Activated naive CD4-positive, alpha-beta T cell treated with anti-CD3 and anti-CD28 coated beads for 36 hours (primary cell): ENCODE results near the gene TDRKH. TPM values are rescaled to one million over a fixed set of nuclear protein-coding genes. Genes with fewer than 3 reads are reported as not detected.

Experiments
- CTCF ChIA-PET: fragments of 350-600 bp; sonication (Branson Sonifier 250); formaldehyde crosslinking; loops from one replicate; lab custom pipeline; 2021; ENCODE audit warnings: antibody characterized with exemption; lab: Charles Lee
- DNase-seq: peaks from one replicate; pipeline ENCODE4 v3.0.0-alpha.2; 2020
- H3K27ac Mint-ChIP-seq: one replicate; pipeline ENCODE4 v1.8.0; 2021; ENCODE audit warnings: mild to moderate bottlenecking, mixed read lengths
- H3K27me3 Mint-ChIP-seq: one replicate; pipeline ENCODE4 v1.8.0; 2021; ENCODE audit warnings: low read depth, mixed read lengths
- H3K36me3 Mint-ChIP-seq: one replicate; pipeline ENCODE4 v1.8.0; 2021; ENCODE audit warnings: low read depth, mixed read lengths
- H3K4me1 Mint-ChIP-seq: one replicate; pipeline ENCODE4 v1.8.0; 2021; ENCODE audit warnings: low read depth, mixed read lengths
- H3K4me3 Mint-ChIP-seq: one replicate; pipeline ENCODE4 v1.8.0; 2021; ENCODE audit warnings: mild to moderate bottlenecking, moderate library complexity, mixed read lengths
- H3K9me3 Mint-ChIP-seq: one replicate; pipeline ENCODE4 v1.8.0; 2021; ENCODE audit warnings: mixed read lengths
- intact Hi-C: fragments of 100-400 bp; cut with micrococcal nuclease; formaldehyde crosslinking; loops from one replicate; pipeline ENCODE4 v1.15.1; 2023
- total RNA-seq, 2 experiments: library from RNA; stranded (reverse); gene quantifications; one replicate each; pipeline ENCODE4 v1.2.3, GENCODE V29; 2021

The TDRKH gene
- total RNA-seq, 2 experiments from 2014 or later: 22.0 to 22.5 TPM

DNA sequence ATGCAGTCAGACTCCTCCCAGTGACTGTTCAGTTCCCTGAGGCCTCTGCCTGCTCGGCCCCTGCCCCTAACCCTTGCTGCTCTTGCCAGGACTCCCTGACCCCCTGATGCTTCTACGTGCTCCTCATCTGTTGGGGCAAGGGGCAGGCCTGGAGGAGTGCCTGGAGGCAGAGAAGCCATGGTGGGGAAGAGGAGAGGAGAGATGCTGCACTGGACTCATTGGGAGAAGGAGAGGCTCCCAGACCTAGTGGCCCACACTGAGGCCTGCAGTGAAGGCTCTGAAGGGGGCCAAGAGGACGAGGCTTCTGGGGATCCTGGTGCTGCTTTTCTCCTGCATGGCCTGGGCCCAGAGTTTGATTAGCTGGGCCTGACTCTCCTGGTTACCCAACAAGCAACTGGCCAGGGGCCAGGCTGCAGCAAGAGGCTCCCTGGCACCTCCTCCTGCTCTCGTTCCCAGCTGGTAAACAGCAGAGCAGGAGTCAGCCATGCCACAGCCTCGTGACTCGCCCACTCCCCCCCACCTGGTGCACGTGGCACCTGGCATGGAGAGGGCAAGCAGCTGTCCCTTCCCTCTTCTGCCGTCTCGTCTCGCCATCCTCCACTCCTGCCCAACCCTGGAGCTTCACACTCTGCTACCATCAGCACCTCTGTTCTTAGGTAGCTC lies 42.1 kb upstream of the TDRKH start:
- CTCF ChIA-PET: interaction anchor here (0.7 to 1.5 kb wide), 3 partner anchors 12 to 397 kb away, joined by 3 read pairs; no protein-coding TSS in a partner anchor
- no peak overlapping the region for H3K4me3 Mint-ChIP-seq
- no peaks in the 10 kb centered on the region for H3K27me3 Mint-ChIP-seq
- no peaks in the 10 kb centered on the region for H3K36me3 Mint-ChIP-seq
- H3K4me1 Mint-ChIP-seq: peaks cover 58% of the 10 kb centered on the region
- H3K27ac Mint-ChIP-seq: peak overlapping the region; percentile 14
- H3K9me3 Mint-ChIP-seq: no peaks in the 10 kb centered on the region
- DNase-seq: no peak
- intact Hi-C loops: loop anchor here (10.0 kb wide), 1 partner anchor 638 kb away; the partner anchor contains the start of genes PIP5K1A and VPS72

DNA sequence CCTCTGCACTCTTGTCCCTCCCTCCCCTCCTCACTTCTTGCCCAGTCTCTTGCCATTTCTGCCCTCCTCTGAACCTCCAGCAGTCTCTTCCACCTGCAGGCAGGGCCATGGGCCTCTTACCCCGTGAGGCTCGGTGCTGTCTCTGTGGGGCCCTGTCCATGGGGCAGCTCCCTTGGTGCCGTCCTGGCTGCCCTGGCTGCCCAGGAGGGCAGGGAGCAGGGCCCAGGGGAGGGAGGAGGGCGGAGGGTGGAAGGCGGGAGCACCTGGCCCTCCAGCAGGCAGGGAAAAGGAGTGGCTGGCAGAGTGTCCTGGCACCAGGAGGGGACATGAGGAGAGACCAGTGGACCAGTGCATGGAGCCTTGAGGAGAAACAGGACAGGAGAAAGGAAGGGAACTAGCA lies 41.3 kb upstream of the TDRKH start, which contains the start of gene RORC:
TSS of gene RORC (minus strand) at position 198 of the 400 bp plus-strand sequence. CDS start at position 160, 38 bp downstream.
- no peak for DNase-seq
- CTCF ChIA-PET: no interaction called here
- Mint-ChIP-seq H3K4me1 (peaks cover 50% of the 10 kb centered on the region), H3K9me3 (no peaks in the 10 kb centered on the region), H3K4me3 (no peak within 1 kb of the TSS), H3K36me3 (no peaks in the 10 kb centered on the region), H3K27ac (peak within 1 kb of the TSS; percentile 14), H3K27me3 (no peaks in the 10 kb centered on the region)
- intact Hi-C loops: loop anchor here (10.0 kb wide), 1 partner anchor 637 kb away; the partner anchor contains the start of genes PIP5K1A and VPS72

DNA sequence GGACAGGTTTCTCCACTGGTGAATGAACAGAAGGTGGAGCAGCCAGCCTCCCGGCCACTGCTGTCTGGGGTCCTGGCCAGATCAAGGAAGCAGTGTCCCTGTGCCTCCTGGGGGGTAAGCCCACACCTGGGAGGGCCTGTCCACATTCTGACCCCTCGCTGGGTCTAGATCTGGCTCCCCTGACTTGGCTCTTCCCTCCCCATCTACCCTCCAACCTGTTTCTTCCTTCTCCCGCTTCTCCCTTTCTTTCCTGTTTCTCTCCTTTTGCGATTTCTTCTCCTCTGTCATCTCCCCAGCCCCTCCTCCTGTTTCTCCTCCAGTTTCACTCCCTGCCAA lies 40.9 kb upstream of the TDRKH start:
- H3K27ac Mint-ChIP-seq: no peak overlapping the region
- DNase-seq: no peak
- no peaks in the 10 kb centered on the region for H3K27me3 Mint-ChIP-seq
- peaks cover 49% of the 10 kb centered on the region for H3K4me1 Mint-ChIP-seq
- CTCF ChIA-PET: interaction anchor here (0.6 to 1.2 kb wide), 2 partner anchors 11 to 98 kb away, joined by 3 read pairs; no protein-coding TSS in a partner anchor
- intact Hi-C loops: loop anchor here (10.0 kb wide), 1 partner anchor 636 kb away; the partner anchor contains the start of genes PIP5K1A and VPS72
- H3K4me3 Mint-ChIP-seq: no peak overlapping the region
- H3K9me3 Mint-ChIP-seq: no peaks in the 10 kb centered on the region
- H3K36me3 Mint-ChIP-seq: no peaks in the 10 kb centered on the region

DNA sequence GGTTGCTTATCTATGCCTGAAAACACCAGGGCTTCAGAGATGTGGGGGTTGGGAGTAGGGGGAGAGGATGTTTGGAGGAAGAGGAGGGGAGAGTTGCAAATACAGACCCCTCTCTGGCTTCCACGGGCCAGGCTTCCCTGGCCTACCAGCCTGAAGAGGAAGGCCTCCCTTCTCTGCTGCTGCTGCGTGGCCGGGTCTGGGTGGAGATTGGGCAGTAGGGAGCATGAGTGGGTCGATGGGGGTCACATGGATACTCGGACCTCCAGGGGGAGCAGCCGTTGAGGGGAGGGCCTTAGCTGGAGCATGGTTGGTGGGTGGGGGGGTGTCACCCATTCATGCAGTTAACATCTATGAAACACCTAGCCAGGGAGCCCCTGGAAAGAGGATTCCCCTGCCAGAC lies 39.8 kb upstream of the TDRKH start:
- no peaks in the 10 kb centered on the region for H3K27me3 Mint-ChIP-seq
- no peak for DNase-seq
- intact Hi-C loops: loop anchor here (10.0 kb wide), 1 partner anchor 635 kb away; the partner anchor contains the start of genes PIP5K1A and VPS72
- peak overlapping the region; percentile 81 for H3K27ac Mint-ChIP-seq
- H3K36me3 Mint-ChIP-seq: no peaks in the 10 kb centered on the region
- no peaks in the 10 kb centered on the region for H3K9me3 Mint-ChIP-seq
- peaks cover 53% of the 10 kb centered on the region for H3K4me1 Mint-ChIP-seq
- no peak overlapping the region for H3K4me3 Mint-ChIP-seq
- CTCF ChIA-PET: interaction anchor here (0.6 to 1.3 kb wide), 5 partner anchors 9 to 49 kb away, joined by 3 to 4 read pairs (median 3); no protein-coding TSS in a partner anchor

DNA sequence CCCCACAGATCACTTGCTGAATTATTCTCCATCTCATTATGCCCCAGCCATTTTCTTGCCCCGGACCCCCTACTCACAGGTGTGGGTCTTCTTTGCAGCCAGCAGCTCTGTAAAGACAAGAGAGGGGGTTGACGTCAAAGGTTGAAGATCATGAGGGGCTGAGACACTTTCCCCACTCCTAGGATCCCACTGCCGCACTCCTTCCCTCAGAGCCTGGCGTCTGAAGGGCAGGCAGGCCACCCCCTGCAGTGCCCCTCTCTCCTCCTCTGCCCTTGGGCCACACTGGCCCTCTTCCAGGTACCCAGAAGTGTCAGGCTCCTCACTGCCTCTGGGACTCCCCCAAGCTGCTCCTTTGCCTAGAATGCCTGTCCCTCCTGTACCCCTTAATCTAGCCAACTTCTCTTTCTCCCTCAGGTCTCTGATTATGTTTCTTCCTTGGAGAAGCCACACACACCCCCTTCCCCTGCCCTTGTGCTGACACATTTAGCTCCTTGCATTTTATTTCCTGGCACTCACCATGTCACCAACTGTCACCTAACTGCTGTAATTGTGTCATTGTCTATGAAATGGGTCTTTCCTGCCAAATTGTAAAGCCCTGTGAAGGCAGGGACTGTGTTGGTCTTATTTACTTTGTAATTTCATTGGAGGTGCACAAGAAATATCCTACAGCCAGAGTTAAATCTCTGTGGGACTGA lies 39.2 kb upstream of the TDRKH start:
- CTCF ChIA-PET: interaction anchor here (0.5 to 1.4 kb wide), 3 partner anchors 15 to 52 kb away, joined by 3 to 4 read pairs (median 3); no protein-coding TSS in a partner anchor
- H3K27ac Mint-ChIP-seq: peak overlapping the region; percentile 81
- peak; percentile 62 for DNase-seq
- intact Hi-C loops: loop anchor here (1.0 to 10.0 kb wide), 3 partner anchors 9 to 635 kb away; partner anchors contain the start of genes PIP5K1A, TDRKH and VPS72
- no peaks in the 10 kb centered on the region for H3K9me3 Mint-ChIP-seq
- H3K27me3 Mint-ChIP-seq: no peaks in the 10 kb centered on the region
- H3K4me3 Mint-ChIP-seq: peak overlapping the region; percentile 41
- H3K36me3 Mint-ChIP-seq: no peaks in the 10 kb centered on the region
- peaks cover 55% of the 10 kb centered on the region for H3K4me1 Mint-ChIP-seq

DNA sequence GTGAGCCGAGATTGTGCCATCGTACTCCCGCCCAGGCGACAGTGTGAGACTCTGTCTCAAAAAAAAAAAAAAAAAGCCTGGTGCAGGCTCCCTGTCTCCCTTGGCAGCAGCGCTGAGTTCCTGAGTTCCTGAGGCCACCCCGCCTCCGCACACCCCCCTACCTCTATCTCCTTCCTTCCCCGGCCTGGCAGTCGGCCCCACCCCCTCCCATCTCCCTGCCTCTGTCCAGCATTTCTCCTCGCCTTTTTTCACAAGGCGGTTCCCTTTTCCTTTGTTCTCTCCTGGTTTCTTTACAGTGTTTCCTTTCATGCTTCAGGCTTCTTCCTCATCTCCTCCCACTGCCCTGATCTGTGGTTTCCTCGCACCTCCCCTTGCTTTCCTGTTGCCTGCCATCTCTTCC lies 38.6 kb upstream of the TDRKH start:
- peak overlapping the region; percentile 41 for H3K4me3 Mint-ChIP-seq
- H3K4me1 Mint-ChIP-seq: peaks cover 51% of the 10 kb centered on the region
- no peaks in the 10 kb centered on the region for H3K27me3 Mint-ChIP-seq
- CTCF ChIA-PET: interaction anchor here (1.4 kb wide), 1 partner anchor 14 kb away, joined by 3 read pairs; no protein-coding TSS in a partner anchor
- no peaks in the 10 kb centered on the region for H3K36me3 Mint-ChIP-seq
- DNase-seq: peak; percentile 35
- no peaks in the 10 kb centered on the region for H3K9me3 Mint-ChIP-seq
- intact Hi-C loops: loop anchor here (1.0 to 2.0 kb wide), 2 partner anchors 9 to 38 kb away; partner anchors contain the start of gene TDRKH
- H3K27ac Mint-ChIP-seq: peak overlapping the region; percentile 81

DNA sequence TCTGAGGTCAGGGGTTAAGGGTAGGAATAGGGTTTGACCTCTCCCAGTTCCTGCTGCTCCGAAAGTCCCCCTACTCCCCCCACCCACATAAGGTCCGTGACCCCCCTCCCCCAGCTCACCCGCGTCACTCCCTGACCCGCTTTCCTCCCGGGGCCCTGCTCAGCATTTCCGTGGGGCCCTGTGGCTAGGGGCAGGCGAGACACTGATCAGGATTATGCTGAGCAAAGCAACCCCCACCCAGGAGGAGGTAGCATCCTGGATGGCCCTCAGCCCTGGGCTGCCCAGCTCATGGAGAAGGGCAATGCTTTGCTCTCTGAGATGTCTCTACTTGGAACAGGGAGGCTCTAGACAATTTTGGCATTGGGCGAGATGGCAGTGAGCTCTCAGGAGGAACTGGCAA lies 37.6 kb upstream of the TDRKH start:
- Mint-ChIP-seq H3K27me3 (no peaks in the 10 kb centered on the region), H3K36me3 (no peaks in the 10 kb centered on the region), H3K4me1 (peaks cover 44% of the 10 kb centered on the region), H3K9me3 (no peaks in the 10 kb centered on the region), H3K27ac (peak overlapping the region; percentile 31), H3K4me3 (no peak overlapping the region)
- no peak for DNase-seq
- intact Hi-C loops: loop anchor here (2.0 kb wide), 1 partner anchor 37 kb away; the partner anchor contains the start of gene TDRKH
- CTCF ChIA-PET: interaction anchor here (1.2 to 1.7 kb wide), 2 partner anchors 8 to 18 kb away, joined by 3 to 8 read pairs; no protein-coding TSS in a partner anchor

DNA sequence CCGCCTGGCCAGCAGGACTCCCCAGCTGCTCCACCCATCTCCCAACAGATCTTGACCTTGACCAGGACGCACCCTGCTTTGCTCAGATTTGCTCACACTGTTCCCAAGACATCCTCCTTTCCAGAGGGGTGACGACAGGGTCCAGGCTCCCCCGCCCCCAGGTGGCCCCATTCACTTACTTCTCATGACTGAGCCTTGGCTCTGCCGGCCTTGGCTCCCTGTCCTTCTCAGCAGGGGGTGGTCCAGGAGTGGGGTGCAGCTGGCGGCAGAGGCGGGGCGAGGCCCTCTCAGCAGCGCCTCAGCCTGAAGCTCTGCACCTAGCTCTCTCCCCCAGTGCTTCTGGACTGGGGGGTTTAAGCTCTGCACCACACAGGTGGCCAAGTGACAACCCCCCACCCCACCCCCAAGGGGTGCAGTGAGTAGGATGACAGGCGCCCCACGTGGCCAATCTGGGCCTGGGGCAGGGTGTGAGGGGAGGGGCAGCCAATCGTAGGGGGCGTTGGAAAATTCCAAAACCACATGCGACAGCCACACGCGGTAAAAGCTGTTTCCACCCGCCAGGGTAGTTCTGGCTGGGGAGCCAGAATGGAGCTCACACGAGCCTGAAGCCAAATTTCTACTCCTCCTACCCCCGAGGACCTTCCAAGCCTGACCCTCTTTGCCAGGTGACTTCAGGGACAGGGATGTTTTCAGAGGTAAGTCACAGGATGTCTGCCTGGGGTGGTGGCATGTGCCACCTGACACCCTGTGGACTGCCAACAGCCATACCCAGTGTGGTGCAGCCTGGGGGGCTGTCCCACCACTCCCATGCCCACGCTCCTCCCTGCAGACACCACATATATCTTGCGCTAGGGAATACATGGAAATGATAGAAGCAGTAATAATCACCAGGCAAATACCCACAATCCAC lies 35.7 kb upstream of the TDRKH start:
- intact Hi-C loops: no loop called here
- H3K9me3 Mint-ChIP-seq: no peaks in the 10 kb centered on the region
- no peak overlapping the region for H3K27ac Mint-ChIP-seq
- H3K27me3 Mint-ChIP-seq: no peaks in the 10 kb centered on the region
- peaks cover 61% of the 10 kb centered on the region for H3K4me1 Mint-ChIP-seq
- no peak overlapping the region for H3K4me3 Mint-ChIP-seq
- CTCF ChIA-PET: interaction anchor here (1.7 kb wide), 1 partner anchor 10 kb away, joined by 8 read pairs; no protein-coding TSS in a partner anchor
- no peaks in the 10 kb centered on the region for H3K36me3 Mint-ChIP-seq
- DNase-seq: no peak

DNA sequence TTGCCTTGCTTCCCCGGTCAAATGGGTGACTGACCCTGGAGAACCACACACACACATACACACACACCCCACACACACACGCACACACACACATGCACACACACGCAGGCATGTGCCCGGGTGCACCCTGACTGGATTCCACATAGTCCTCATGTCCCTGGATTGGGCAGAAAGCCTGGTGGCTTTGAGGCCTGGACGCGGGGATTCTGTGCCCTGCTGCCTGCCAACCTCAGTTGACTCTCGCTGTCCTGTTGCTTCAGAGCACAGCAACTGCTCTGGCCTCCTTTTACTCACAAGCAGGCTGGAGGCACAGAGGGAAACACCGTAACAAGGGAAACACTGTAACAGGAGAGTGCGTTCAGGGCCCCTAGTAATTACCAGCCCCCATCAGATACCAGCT lies 34.9 kb upstream of the TDRKH start:
- CTCF ChIA-PET: no interaction called here

DNA sequence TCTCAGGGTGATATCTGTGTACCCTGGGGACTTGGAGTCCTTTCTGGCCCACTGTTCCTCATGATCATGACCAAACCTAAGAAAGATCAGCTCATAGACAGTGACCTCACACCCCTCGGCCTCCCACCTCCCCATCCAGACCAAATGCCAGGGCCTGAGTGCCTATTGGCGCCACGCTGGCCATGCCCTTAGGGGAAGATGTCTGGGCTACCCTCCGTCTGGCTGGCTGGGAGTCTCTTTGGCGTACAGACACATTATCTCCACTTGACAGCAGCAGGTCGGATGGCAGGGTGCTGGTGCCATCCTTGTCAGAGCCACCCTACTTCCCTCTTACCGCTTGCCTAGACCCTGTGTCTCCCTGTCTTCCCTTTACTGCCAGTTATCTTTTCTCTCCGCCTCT lies 32.9 kb upstream of the TDRKH start:
- H3K9me3 Mint-ChIP-seq: no peaks in the 10 kb centered on the region
- CTCF ChIA-PET: interaction anchor here (0.6 to 1.4 kb wide), 2 partner anchors 11 to 23 kb away, joined by 3 read pairs; no protein-coding TSS in a partner anchor
- no peaks in the 10 kb centered on the region for H3K27me3 Mint-ChIP-seq
- peak overlapping the region; percentile 7 for H3K27ac Mint-ChIP-seq
- no peak overlapping the region for H3K4me3 Mint-ChIP-seq
- no peak for DNase-seq
- no peaks in the 10 kb centered on the region for H3K36me3 Mint-ChIP-seq
- intact Hi-C loops: no loop called here
- H3K4me1 Mint-ChIP-seq: peaks cover 50% of the 10 kb centered on the region

More for the DNA sequence above, 34.9 kb upstream of the TDRKH start:
- no peaks in the 10 kb centered on the region for H3K9me3 Mint-ChIP-seq
- H3K27ac Mint-ChIP-seq: no peak overlapping the region
- peaks cover 62% of the 10 kb centered on the region for H3K4me1 Mint-ChIP-seq
- no peak overlapping the region for H3K4me3 Mint-ChIP-seq
- DNase-seq: no peak
- H3K27me3 Mint-ChIP-seq: no peaks in the 10 kb centered on the region
- intact Hi-C loops: no loop called here
- H3K36me3 Mint-ChIP-seq: no peaks in the 10 kb centered on the region

DNA sequence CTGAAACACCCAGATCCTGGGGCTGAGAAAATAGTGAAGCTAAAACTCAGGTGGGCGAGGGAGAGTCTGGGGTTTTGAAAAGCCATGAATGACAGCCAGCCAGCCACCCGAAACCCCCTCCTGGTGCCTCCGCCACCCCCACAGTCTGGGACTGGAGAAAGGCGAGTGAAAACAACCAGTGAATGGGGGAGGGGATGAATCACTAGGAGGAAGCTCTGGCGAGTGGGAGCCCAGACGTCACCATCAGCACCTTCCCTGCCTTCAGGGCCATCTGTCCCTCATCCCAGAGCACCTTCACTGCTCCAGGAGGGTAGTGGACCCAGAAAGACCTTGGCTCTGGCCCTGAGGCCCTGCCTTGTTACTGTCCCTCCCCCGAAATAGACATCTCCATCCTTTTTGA lies 32.1 kb upstream of the TDRKH start:
- Mint-ChIP-seq H3K36me3 (no peaks in the 10 kb centered on the region), H3K27me3 (no peaks in the 10 kb centered on the region), H3K4me1 (peaks cover 42% of the 10 kb centered on the region), H3K27ac (peak overlapping the region; percentile 65), H3K9me3 (no peaks in the 10 kb centered on the region), H3K4me3 (no peak overlapping the region)
- CTCF ChIA-PET: no interaction called here
- peak; percentile 60 for DNase-seq
- intact Hi-C loops: no loop called here
